ENCODE data around the gene RFT1. TPM values are rescaled to one million over a fixed set of nuclear protein-coding genes. Genes with fewer than 3 reads are reported as not detected.

The RFT1 gene
- total and polyA plus RNA-seq, 2 donors = 8.0 to 15.6 TPM

GRCh38 chr3:53109891-53110771 lies 20.1 kb downstream of the RFT1 start:
- 79% methylated on average over 12 of the region's 12 CpGs for WGBS
- Histone ChIP-seq H3K27ac (ENCODE audit: low read depth in 1 of 2, low read length in 1 of 2) (peak overlapping the region; percentile 79 to 81), H3K4me3 (ENCODE audit: low read length in 2 of 2) (no peak overlapping the region), H3K4me1 (ENCODE audit: control insufficient read depth in 2 of 2, insufficient read depth in 2 of 2, low read length in 2 of 2) (peaks cover 0 to 37% of the 10 kb centered on the region in 2 donors), H3K9me3 (ENCODE audit: control insufficient read depth in 2 of 2, insufficient read depth in 1 of 2, low read length in 1 of 2) (no peaks in the 10 kb centered on the region), H3K36me3 (ENCODE audit: control insufficient read depth in 2 of 2, insufficient read depth in 2 of 2, low read length in 1 of 2) (peaks cover 21 to 48% of the 10 kb centered on the region in 2 donors), H3K27me3 (ENCODE audit: control insufficient read depth in 2 of 2, insufficient read depth in 1 of 2, low read length in 1 of 2) (no peaks in the 10 kb centered on the region)
- peak in 3 of 9 donors; percentile 27 to 41 (median 30) for DNase-seq (ENCODE audit: low read depth in 6 of 9, low spot score in 9 of 9)

DNA sequence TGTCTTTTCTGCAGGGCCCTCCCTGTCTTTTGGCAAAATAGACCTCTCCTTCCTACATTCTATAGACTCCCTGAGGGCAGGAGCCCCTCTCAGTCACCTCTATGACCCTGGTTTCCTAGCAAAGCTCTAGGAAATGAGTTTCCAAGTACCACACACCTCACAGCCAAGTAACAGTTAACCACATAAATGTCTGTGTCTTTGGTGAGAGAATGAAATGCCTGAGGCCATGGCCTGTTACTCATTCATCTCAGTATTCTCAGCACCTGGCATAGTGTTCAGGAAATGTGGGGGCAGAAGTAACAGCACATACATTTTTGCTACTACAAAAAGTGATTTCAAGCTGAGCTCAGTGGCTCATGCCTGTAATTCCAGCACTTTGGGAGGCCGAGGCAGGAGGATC lies 21.0 kb downstream of the RFT1 start:
- H3K27me3 ChIP-seq (ENCODE audit: control insufficient read depth in 2 of 2, insufficient read depth in 1 of 2, low read length in 1 of 2) = no peaks in the 10 kb centered on the region
- H3K9me3 ChIP-seq (ENCODE audit: control insufficient read depth in 2 of 2, insufficient read depth in 1 of 2, low read length in 1 of 2) = no peaks in the 10 kb centered on the region
- peak overlapping the region; percentile 79 to 81 for H3K27ac ChIP-seq (ENCODE audit: low read depth in 1 of 2, low read length in 1 of 2)
- peaks cover 0 to 44% of the 10 kb centered on the region in 2 donors for H3K4me1 ChIP-seq (ENCODE audit: control insufficient read depth in 2 of 2, insufficient read depth in 2 of 2, low read length in 2 of 2)
- DNase-seq (ENCODE audit: low read depth in 6 of 9, low spot score in 9 of 9) = peak in 4 of 9 donors; percentile 34 to 64 (median 52)
- no peak overlapping the region for H3K4me3 ChIP-seq (ENCODE audit: low read length in 2 of 2)
- H3K36me3 ChIP-seq (ENCODE audit: control insufficient read depth in 2 of 2, insufficient read depth in 2 of 2, low read length in 1 of 2) = peaks cover 24 to 47% of the 10 kb centered on the region in 2 donors
- 75% methylated on average over 1 of the region's 1 CpG for WGBS

- Histone ChIP-seq H3K27me3 (ENCODE audit: control insufficient read depth in 2 of 2, insufficient read depth in 1 of 2, low read length in 1 of 2) (no peaks in the 10 kb centered on the region), H3K36me3 (ENCODE audit: control insufficient read depth in 2 of 2, insufficient read depth in 2 of 2, low read length in 1 of 2) (peaks cover 38 to 51% of the 10 kb centered on the region in 2 donors), H3K27ac (ENCODE audit: low read depth in 1 of 2, low read length in 1 of 2) (no peak overlapping the region), H3K4me3 (ENCODE audit: low read length in 2 of 2) (no peak overlapping the region), H3K4me1 (ENCODE audit: control insufficient read depth in 2 of 2, insufficient read depth in 2 of 2, low read length in 2 of 2) (peaks cover 0 to 51% of the 10 kb centered on the region in 2 donors), H3K9me3 (ENCODE audit: control insufficient read depth in 2 of 2, insufficient read depth in 1 of 2, low read length in 1 of 2) (no peaks in the 10 kb centered on the region)
- DNase-seq (ENCODE audit: low read depth in 6 of 9, low spot score in 9 of 9) = no peak
- WGBS = 49% methylated on average over 3 of the region's 3 CpGs
Observed at GRCh38 chr3:53104762-53105161, 25.5 kb downstream of the RFT1 start.

DNA sequence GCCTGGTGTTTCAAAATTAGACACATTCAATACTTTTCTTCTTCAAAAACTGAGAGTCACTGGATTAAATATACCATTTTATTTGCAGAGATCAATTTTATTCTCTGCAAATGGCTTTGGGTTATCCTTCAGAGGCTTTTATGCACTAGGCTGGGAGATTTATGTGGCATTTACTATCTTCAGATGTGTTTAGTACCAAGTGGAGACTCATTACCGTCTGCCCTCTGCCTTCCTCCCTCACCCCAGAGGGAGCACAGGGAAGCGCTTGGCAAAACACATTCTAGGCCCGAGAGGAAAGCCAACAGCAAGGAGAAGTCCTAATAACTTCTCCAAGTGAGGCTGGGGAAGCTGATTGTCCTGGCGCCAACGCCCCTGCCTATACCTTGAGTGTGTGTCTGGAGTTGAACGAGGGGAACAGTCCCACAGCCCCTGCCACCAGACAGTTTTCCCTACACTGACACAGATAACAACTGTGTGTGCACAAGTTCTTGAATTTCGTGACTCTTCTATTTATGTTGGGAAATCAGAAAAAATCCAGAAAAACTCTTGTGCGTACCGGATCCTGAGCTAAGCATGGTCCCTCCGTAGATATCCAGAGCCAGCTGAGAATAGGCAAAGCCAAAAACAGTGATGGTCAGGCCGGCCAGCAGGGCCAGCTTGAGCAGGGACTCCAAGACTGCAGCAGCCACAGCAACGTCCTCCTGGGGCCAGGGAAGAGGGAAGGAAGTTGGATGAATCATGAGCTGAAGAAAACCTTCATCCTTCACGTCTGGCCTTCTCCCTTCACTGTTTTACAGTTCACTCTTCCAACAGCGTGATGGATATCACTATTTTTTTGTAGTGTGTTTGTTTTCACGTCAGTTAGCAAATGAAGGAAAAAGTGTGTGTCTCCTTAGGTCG lies 26.6 kb downstream of the RFT1 start:
- no peaks in the 10 kb centered on the region for H3K27me3 ChIP-seq (ENCODE audit: control insufficient read depth in 2 of 2, insufficient read depth in 1 of 2, low read length in 1 of 2)
- no peak for DNase-seq (ENCODE audit: low read depth in 6 of 9, low spot score in 9 of 9)
- peaks cover 0 to 40% of the 10 kb centered on the region in 2 donors for H3K4me1 ChIP-seq (ENCODE audit: control insufficient read depth in 2 of 2, insufficient read depth in 2 of 2, low read length in 2 of 2)
- peaks cover 36 to 55% of the 10 kb centered on the region in 2 donors for H3K36me3 ChIP-seq (ENCODE audit: control insufficient read depth in 2 of 2, insufficient read depth in 2 of 2, low read length in 1 of 2)
- no peaks in the 10 kb centered on the region for H3K9me3 ChIP-seq (ENCODE audit: control insufficient read depth in 2 of 2, insufficient read depth in 1 of 2, low read length in 1 of 2)
- 96% methylated on average over 16 of the region's 16 CpGs for whole genome bisulfite sequencing
- H3K27ac ChIP-seq (ENCODE audit: low read depth in 1 of 2, low read length in 1 of 2) = no peak overlapping the region
- H3K4me3 ChIP-seq (ENCODE audit: low read length in 2 of 2) = no peak overlapping the region

DNA sequence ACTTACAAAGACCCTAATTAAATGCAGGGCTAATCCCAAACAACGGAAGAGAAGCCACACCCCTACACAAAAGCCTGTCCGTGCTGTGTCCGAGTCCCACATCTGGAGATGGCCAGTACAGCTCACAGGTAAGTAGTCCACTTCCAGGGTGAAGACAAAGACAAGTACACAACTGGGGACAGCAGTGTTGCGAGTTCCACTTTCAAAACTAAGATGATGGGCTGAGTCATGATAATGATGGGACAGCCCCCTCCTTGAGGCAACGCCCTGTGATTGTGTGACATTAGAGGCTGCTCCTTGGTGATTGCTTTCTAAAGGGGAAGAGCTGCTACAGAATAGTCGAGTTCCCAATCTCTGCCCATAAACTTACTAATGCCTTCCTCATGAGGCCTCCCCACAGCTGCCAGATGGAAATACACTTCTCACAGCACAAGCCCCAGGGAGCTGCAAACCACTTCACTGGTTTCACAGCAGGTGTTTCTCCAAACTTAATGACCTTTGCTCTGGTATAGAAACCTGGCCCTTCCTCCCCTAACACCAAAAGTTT lies 27.6 kb downstream of the RFT1 start:
- WGBS = 90% methylated on average over 6 of the region's 6 CpGs
- Histone ChIP-seq H3K36me3 (ENCODE audit: control insufficient read depth in 2 of 2, insufficient read depth in 2 of 2, low read length in 1 of 2) (peaks cover 34 to 59% of the 10 kb centered on the region in 2 donors), H3K4me3 (ENCODE audit: low read length in 2 of 2) (no peak overlapping the region), H3K27ac (ENCODE audit: low read depth in 1 of 2, low read length in 1 of 2) (no peak overlapping the region), H3K9me3 (ENCODE audit: control insufficient read depth in 2 of 2, insufficient read depth in 1 of 2, low read length in 1 of 2) (no peaks in the 10 kb centered on the region), H3K27me3 (ENCODE audit: control insufficient read depth in 2 of 2, insufficient read depth in 1 of 2, low read length in 1 of 2) (no peaks in the 10 kb centered on the region), H3K4me1 (ENCODE audit: control insufficient read depth in 2 of 2, insufficient read depth in 2 of 2, low read length in 2 of 2) (peaks cover 0 to 30% of the 10 kb centered on the region in 2 donors)
- DNase-seq (ENCODE audit: low read depth in 6 of 9, low spot score in 9 of 9) = peak in 1 of 9 donors; percentile 18

GRCh38 chr3:53101956-53102355 lies 28.3 kb downstream of the RFT1 start:
- Histone ChIP-seq H3K27me3 (ENCODE audit: control insufficient read depth in 2 of 2, insufficient read depth in 1 of 2, low read length in 1 of 2) (no peaks in the 10 kb centered on the region), H3K36me3 (ENCODE audit: control insufficient read depth in 2 of 2, insufficient read depth in 2 of 2, low read length in 1 of 2) (peaks cover 34 to 64% of the 10 kb centered on the region in 2 donors), H3K27ac (ENCODE audit: low read depth in 1 of 2, low read length in 1 of 2) (no peak overlapping the region), H3K4me3 (ENCODE audit: low read length in 2 of 2) (no peak overlapping the region), H3K9me3 (ENCODE audit: control insufficient read depth in 2 of 2, insufficient read depth in 1 of 2, low read length in 1 of 2) (no peaks in the 10 kb centered on the region), H3K4me1 (ENCODE audit: control insufficient read depth in 2 of 2, insufficient read depth in 2 of 2, low read length in 2 of 2) (peaks cover 0 to 28% of the 10 kb centered on the region in 2 donors)
- WGBS = 98% methylated on average over 12 of the region's 12 CpGs
- no peak for DNase-seq (ENCODE audit: low read depth in 6 of 9, low spot score in 9 of 9)

- 93% methylated on average over 12 of the region's 12 CpGs for WGBS
- H3K4me3 ChIP-seq (ENCODE audit: low read length in 2 of 2) = no peak overlapping the region
- peaks cover 34 to 64% of the 10 kb centered on the region in 2 donors for H3K36me3 ChIP-seq (ENCODE audit: control insufficient read depth in 2 of 2, insufficient read depth in 2 of 2, low read length in 1 of 2)
- DNase-seq (ENCODE audit: low read depth in 6 of 9, low spot score in 9 of 9) = no peak
- no peaks in the 10 kb centered on the region for H3K9me3 ChIP-seq (ENCODE audit: control insufficient read depth in 2 of 2, insufficient read depth in 1 of 2, low read length in 1 of 2)
- H3K27me3 ChIP-seq (ENCODE audit: control insufficient read depth in 2 of 2, insufficient read depth in 1 of 2, low read length in 1 of 2) = no peaks in the 10 kb centered on the region
- H3K27ac ChIP-seq (ENCODE audit: low read depth in 1 of 2, low read length in 1 of 2) = no peak overlapping the region
- peaks cover 0 to 28% of the 10 kb centered on the region in 2 donors for H3K4me1 ChIP-seq (ENCODE audit: control insufficient read depth in 2 of 2, insufficient read depth in 2 of 2, low read length in 2 of 2)
Observed at GRCh38 chr3:53100818-53101466, 29.3 kb downstream of the RFT1 start.

DNA sequence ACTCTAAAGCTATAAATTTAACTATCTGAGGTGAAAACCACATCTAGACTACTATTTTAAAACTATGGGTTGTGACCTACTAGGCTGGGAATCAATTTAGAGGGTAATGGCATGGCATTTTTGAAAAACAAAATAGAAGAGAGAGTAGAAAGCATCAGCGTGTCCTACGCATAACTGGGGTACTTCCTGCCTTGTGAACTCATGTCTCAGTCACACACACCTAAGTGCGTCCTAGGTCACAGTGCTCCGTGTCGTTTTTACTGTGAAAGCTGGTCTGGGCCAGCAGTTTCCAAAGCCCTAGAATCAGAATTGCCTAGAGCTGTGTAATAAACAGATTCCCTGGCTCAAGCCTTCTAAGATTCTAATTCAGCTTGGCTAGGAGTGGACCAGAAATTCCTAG lies 32.3 kb downstream of the RFT1 start:
- no peak overlapping the region for H3K4me3 ChIP-seq (ENCODE audit: low read length in 2 of 2)
- no peak for DNase-seq (ENCODE audit: low read depth in 6 of 9, low spot score in 9 of 9)

More for the DNA sequence above, 32.3 kb downstream of the RFT1 start:
- Histone ChIP-seq H3K9me3 (ENCODE audit: control insufficient read depth in 2 of 2, insufficient read depth in 1 of 2, low read length in 1 of 2) (no peaks in the 10 kb centered on the region), H3K27me3 (ENCODE audit: control insufficient read depth in 2 of 2, insufficient read depth in 1 of 2, low read length in 1 of 2) (no peaks in the 10 kb centered on the region), H3K36me3 (ENCODE audit: control insufficient read depth in 2 of 2, insufficient read depth in 2 of 2, low read length in 1 of 2) (peaks cover 20 to 67% of the 10 kb centered on the region in 2 donors), H3K27ac (ENCODE audit: low read depth in 1 of 2, low read length in 1 of 2) (no peak overlapping the region), H3K4me1 (ENCODE audit: control insufficient read depth in 2 of 2, insufficient read depth in 2 of 2, low read length in 2 of 2) (peaks cover 0 to 11% of the 10 kb centered on the region in 2 donors)
- WGBS = 95% methylated on average over 5 of the region's 5 CpGs
